Stimulated activated CD8-positive, alpha-beta memory T cell treated with anti-CD3 and anti-CD28 coated beads, Interleukin-12 subunit alpha, Interleukin-12 subunit beta, amount 100 ng/mL, for 24 hours (primary cell): Measurements from ENCODE around the gene ECE1.

Experiments
- DNase-seq: peaks from one replicate; pipeline ENCODE4 v3.0.0-alpha.2; 2020; ENCODE audit errors: extremely low read depth

Gene ECE1

DNA sequence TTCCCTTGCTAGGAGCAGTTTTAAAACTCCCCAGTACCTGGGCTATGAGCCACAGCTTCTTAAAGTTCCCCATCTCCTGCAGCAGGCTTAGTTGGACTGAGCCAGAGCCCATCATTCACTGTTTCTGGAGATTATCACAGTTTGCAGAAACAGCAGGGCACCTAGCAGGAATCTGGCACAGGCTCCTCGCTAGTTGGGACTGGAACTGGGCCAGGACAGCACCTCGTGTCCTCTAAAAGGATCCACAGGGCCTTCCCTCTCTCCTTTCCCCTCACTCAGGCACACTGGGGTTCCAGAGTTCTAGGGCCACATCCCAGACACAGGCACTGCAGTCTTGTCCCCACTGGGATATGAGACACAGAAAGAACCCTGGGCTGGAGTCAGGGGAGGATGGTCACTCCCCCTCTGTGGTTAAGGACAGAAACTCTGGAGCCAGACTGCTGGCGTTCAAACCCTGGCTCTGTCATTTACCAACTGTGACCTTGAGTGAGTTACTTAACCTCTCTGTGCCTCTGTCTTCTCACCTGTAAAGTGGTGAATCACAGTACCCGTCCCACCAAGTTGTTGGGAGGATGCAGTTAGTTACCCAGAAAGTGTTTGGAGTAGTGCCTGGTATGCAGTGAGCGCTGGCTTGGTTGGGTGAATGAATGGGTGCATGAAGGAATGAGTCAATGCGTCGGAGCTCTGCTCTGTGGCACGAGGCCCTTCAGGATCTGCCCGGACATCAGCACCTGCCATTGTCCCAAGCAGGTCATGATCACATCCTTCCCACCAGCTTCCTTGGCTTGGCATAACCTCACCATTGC, 18.8 kb upstream of the ECE1 start:
- DNase-seq: no peak

- no peak for DNase-seq
Observed at GRCh38 chr1:21308330-21308729, 18.1 kb upstream of the ECE1 start.

GRCh38 chr1:21307663-21308305, 17.5 kb upstream of the ECE1 start:
- no peak for DNase-seq

GRCh38 chr1:21307210-21307609, 16.9 kb upstream of the ECE1 start:
- no peak for DNase-seq

DNA sequence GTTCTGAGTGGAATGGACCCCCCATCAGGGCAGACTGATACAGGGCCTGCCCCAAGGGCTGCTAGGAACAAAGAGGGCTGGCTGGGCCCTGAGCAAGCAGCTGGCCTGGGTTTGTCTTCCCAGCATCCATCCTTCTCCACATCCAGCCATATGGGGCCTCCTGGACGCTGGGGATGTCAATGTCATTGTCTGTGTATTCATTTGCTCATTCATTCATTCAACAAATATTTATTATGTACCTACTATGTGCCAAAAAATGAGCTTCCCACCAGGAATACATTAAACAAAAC, 15.6 kb upstream of the ECE1 start:
- DNase-seq: no peak

DNA sequence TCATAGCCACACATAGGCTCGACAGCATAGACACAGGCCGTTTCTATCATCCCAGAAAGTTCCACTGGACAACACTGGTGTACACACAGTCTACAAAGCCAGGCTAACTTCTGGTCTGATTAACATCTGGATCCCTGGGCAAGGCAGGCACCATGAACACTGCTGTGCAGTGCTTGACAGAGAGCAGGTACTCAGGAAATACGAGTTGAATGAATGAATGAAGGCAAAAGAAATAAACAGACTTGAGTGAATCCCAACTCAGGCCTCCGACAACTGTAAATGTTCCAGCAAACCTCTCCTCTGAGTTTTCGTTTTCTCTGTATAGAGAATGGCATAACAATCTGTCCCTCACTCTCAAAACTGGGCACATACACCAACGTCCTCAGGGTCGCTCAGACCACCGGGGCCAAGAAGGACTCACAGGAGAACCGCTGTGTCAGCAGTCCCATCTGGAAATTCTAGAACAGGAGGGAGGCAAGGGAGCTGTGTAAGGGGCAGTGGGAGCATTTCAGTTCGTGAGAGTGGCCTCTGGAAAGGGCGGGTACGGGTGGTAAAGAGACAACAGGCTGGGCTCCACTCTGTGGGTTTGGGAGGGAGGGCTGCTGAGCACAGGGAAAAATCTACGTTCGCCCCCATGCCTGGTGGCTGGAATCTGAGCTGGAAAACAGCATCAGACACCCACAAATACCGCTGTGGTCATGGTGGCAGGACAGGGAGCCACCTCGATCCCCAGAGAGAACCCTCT, 15.1 kb upstream of the ECE1 start:
- DNase-seq: no peak

DNA sequence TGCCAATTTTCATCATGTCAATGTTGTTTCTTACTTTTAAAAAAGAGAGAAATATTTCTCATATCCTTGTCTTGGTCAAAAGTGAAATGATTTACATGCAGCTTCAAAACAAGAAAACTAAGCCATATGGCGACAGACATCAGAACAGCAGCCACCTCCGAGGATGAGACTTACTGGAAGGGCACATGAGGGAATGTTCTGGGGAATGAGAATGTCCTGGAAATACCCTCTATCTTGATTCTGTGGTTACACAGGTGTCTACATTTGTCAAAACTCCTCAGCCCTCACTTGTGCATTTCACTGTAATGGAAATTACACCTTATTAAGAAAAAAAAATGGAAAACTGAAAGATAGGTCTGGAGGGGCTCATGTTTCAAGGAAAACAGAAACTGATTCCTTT, 14.2 kb upstream of the ECE1 start:
- DNase-seq: no peak

DNA sequence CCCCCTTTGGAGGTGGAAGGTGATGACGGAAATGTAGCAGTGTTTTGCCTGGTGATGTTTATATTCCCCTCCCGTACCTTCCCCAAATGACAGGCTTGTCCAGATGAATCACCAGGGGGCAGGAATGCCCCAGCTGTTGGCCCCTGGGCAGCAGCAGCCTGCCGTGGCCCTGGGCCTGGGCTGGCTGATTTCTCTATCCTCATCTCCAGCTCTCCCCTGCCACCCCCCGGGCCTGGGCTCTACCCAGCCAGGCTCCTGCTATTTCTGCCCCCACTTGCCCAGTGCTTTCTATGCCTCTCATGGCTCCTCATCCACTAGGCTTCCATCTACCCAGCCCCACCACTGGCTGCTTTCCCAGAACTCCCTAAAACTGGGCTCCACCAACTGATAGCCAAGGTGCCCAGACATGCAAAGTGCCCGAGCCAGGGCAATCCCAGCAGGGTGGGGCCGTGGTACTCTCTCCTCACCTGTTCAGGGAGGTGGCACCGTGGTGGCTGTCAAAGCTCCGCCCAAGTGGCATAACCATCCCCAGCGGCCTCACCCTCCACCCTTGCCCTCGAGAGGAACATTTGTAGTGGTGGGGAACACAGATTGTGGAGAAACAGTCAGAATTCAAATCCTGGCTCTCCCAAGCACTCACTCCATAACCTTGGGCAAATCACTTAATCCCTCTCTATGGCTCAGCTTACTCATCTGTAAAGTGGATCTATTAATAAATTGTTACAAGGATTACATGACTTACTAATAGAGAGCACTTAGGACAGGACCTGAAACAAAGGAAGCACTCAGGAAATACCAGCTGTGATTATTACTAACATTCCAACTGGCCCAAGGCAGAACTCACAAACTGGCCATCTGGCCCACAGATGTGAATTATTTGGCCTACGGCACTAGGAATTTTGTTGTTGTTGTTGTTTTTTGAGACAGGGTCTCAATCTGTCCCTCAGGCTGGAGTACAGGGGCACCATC, 12.8 kb upstream of the ECE1 start:
- no peak for DNase-seq

DNA sequence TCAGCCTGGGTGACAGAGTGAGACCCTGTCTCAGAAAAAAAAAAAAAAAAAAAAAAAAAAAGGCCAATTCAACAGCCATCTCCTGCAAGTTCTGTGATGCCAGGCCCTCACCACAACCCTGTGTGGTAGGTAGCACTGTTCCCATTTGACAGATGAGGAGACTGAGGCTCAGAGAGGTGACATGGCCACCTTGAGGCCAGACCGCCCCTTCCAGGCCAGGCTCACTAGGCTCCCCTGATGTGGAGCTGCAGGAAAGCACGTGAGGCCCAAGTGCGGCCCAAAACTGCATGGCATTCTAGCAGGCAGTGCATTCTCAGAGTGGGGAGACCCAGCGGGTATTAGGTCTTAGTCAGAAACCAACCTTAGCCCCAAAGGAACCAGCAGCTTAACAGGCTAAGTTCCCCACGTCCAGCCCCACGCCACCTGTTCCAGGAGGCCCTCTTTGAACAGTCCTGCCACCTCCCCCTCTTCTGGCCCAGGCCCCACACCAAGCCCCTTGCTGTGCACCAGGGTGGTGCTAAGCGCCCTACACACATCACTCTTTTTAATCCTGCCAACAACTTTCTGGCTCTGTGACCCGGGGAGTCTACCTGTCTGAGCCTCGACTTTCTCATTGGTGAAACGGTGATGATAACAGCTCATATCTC, 11.7 kb upstream of the ECE1 start:
- no peak for DNase-seq

GRCh38 chr1:21300774-21301173, 10.5 kb upstream of the ECE1 start:
- no peak for DNase-seq

DNA sequence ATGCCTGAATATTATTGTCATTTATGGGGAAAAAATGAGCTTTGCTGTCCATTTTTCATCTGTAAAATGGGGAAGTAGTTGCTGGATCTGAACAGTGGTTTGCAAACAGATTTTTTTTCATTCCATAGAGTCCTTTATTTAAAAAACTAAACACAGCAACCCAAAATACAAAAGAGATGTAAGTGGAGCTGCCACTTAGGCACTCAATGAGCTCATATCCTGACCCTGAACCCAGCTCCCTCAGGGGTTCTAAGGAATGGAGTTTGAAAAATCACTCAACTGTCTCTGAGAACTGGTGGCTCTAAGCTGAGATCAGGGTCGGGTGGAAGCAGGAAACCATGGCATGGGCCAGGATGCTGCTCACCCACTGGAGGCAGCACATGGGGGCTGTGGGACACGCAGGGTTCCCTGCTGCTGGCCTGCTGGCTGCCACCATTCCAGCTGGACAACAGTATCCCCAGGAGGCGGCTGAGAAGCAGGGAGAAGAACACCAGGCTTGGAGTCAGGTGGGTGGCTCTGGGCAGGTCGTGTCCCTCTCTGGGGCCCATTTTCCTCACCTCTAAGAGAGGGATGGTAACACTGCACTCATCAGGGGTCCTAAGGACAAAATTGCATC, 9.6 kb upstream of the ECE1 start:
- DNase-seq: no peak

- no peak for DNase-seq
Observed at GRCh38 chr1:21298981-21299391, 8.7 kb upstream of the ECE1 start.

DNA sequence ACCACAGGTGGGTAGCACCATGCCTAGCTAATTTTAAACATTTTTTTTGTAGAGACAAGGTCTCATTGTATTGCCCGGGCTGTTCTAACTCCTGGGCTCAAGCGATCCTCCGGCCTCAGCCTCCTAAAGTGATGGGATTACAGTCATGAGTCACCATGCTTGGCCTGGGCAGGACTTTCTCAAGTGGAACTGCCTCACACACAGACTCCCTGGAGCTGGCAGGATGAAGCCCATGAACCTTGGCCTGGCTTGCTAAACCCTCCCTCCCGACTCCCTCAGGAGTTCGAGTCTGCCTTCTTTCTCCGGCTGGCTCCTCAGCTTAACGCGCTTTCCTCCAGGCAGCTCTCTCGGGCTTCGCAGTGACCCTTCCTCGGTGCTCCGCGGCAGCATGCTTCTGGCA, 7.7 kb upstream of the ECE1 start:
- DNase-seq: no peak

GRCh38 chr1:21296509-21297354, 6.5 kb upstream of the ECE1 start:
- DNase-seq: no peak

DNA sequence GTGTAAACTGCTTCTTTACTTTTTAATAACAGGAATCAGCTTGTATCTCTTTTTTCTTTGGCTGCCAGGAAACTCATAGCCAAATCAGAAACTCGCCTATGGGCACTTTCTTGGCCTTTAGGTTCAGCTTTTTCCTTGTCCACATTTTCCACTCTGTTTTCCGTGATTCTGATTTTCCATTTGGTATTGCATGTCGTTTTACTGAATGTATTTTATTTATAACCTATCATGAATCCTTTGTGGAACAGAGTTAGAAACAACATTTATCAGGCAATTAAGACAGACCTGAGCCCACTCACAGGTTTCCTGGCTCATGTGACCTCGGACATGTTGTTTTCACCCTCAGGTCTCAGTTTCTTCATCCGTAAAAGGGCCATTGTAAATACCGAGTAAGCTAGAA, 5.3 kb upstream of the ECE1 start:
- DNase-seq: no peak

GRCh38 chr1:21295002-21295401, 4.7 kb upstream of the ECE1 start:
- peak; percentile 25 for DNase-seq

- peak; percentile 64 for DNase-seq
Observed at GRCh38 chr1:21294266-21294989, 4.2 kb upstream of the ECE1 start.

- peak; percentile 69 for DNase-seq
Observed at GRCh38 chr1:21293537-21294265, 3.4 kb upstream of the ECE1 start.
